SW480 (cell line): Measurements from ENCODE around the gene C17orf50.

Experiments
- DNase-seq: peaks from one replicate; pipeline ENCODE4 v3.0.0-alpha.2; 2016; ENCODE audit warnings: low spot score

C17orf50 gene

GRCh38 chr17:35788477-35789368 is 28.0 kb downstream of the C17orf50 start:
- peak; percentile 22 for DNase-seq

- DNase-seq: no peak
Measured at GRCh38 chr17:35790841-35791240, 30.2 kb downstream of the C17orf50 start.

- DNase-seq: no peak
Measured at GRCh38 chr17:35791681-35792350, 31.1 kb downstream of the C17orf50 start.

GRCh38 chr17:35793257-35793656 is 32.6 kb downstream of the C17orf50 start:
- DNase-seq: no peak

GRCh38 chr17:35795007-35795870 is 34.6 kb downstream of the C17orf50 start, which contains the start of gene MMP28:
TSS of gene MMP28 (minus strand) at chr17:35795641. CDS start at chr17:35795377, 264 bp downstream.
- DNase-seq: peak; percentile 52

- no peak for DNase-seq
Measured at GRCh38 chr17:35795871-35796265, 35.2 kb downstream of the C17orf50 start.

GRCh38 chr17:35796942-35797341 is 36.3 kb downstream of the C17orf50 start:
- DNase-seq: no peak

GRCh38 chr17:35797370-35797769 is 36.7 kb downstream of the C17orf50 start:
- DNase-seq: no peak

- DNase-seq: no peak
Measured at GRCh38 chr17:35797918-35798317, 37.2 kb downstream of the C17orf50 start.

GRCh38 chr17:35799942-35800341 is 39.3 kb downstream of the C17orf50 start:
- peak; percentile 24 for DNase-seq

- no peak for DNase-seq
Measured at GRCh38 chr17:35801583-35802224, 41.0 kb downstream of the C17orf50 start.

GRCh38 chr17:35804658-35805192 is 44.0 kb downstream of the C17orf50 start:
- DNase-seq: peak; percentile 88

GRCh38 chr17:35807371-35808144 is 46.9 kb downstream of the C17orf50 start:
- no peak for DNase-seq

GRCh38 chr17:35808240-35808961 is 47.7 kb downstream of the C17orf50 start:
- no peak for DNase-seq

GRCh38 chr17:35808962-35809854 is 48.5 kb downstream of the C17orf50 start, which contains the start of gene TAF15:
TSS of gene TAF15 (plus strand) at chr17:35809484. CDS start at chr17:35809570, 86 bp downstream.
- DNase-seq: peak; percentile 99

GRCh38 chr17:35809855-35810461 is 49.3 kb downstream of the C17orf50 start:
- no peak for DNase-seq

GRCh38 chr17:35811759-35812158 is 51.1 kb downstream of the C17orf50 start:
- DNase-seq: no peak

- no peak for DNase-seq
Measured at GRCh38 chr17:35812456-35812855, 51.8 kb downstream of the C17orf50 start.
